HL-60 (cell line): ENCODE data around the gene CALM1.

ENCODE experiments used
- GABPA ChIP-seq: IDR thresholded peaks from 2 replicates; pipeline ENCODE4 v1.6.1; 2012; ENCODE audit warnings: low read depth
- SPI1 ChIP-seq: IDR thresholded peaks from 2 replicates; pipeline ENCODE4 v1.6.1; 2012; ENCODE audit warnings: low read depth, mild to moderate bottlenecking, borderline replicate concordance
- TF ChIP-seq, protein P1 (sequence below): IDR thresholded peaks from one replicate; pipeline ENCODE4 v1.5.1; 2011; ENCODE audit warnings: low read length, control low read depth, inconsistent platforms; ENCODE audit not compliant: insufficient read depth
- TF ChIP-seq, protein P2 (sequence below): IDR thresholded peaks from 2 replicates; pipeline ENCODE4 v1.6.1; 2012; ENCODE audit warnings: low read depth; ENCODE audit not compliant: insufficient replicate concordance

GRCh38 chr14:90409209-90409730, 12.4 kb downstream of the CALM1 start:
- TF ChIP-seq, protein P1, sequence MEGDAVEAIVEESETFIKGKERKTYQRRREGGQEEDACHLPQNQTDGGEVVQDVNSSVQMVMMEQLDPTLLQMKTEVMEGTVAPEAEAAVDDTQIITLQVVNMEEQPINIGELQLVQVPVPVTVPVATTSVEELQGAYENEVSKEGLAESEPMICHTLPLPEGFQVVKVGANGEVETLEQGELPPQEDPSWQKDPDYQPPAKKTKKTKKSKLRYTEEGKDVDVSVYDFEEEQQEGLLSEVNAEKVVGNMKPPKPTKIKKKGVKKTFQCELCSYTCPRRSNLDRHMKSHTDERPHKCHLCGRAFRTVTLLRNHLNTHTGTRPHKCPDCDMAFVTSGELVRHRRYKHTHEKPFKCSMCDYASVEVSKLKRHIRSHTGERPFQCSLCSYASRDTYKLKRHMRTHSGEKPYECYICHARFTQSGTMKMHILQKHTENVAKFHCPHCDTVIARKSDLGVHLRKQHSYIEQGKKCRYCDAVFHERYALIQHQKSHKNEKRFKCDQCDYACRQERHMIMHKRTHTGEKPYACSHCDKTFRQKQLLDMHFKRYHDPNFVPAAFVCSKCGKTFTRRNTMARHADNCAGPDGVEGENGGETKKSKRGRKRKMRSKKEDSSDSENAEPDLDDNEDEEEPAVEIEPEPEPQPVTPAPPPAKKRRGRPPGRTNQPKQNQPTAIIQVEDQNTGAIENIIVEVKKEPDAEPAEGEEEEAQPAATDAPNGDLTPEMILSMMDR, result no peak
- TF ChIP-seq, protein P2, sequence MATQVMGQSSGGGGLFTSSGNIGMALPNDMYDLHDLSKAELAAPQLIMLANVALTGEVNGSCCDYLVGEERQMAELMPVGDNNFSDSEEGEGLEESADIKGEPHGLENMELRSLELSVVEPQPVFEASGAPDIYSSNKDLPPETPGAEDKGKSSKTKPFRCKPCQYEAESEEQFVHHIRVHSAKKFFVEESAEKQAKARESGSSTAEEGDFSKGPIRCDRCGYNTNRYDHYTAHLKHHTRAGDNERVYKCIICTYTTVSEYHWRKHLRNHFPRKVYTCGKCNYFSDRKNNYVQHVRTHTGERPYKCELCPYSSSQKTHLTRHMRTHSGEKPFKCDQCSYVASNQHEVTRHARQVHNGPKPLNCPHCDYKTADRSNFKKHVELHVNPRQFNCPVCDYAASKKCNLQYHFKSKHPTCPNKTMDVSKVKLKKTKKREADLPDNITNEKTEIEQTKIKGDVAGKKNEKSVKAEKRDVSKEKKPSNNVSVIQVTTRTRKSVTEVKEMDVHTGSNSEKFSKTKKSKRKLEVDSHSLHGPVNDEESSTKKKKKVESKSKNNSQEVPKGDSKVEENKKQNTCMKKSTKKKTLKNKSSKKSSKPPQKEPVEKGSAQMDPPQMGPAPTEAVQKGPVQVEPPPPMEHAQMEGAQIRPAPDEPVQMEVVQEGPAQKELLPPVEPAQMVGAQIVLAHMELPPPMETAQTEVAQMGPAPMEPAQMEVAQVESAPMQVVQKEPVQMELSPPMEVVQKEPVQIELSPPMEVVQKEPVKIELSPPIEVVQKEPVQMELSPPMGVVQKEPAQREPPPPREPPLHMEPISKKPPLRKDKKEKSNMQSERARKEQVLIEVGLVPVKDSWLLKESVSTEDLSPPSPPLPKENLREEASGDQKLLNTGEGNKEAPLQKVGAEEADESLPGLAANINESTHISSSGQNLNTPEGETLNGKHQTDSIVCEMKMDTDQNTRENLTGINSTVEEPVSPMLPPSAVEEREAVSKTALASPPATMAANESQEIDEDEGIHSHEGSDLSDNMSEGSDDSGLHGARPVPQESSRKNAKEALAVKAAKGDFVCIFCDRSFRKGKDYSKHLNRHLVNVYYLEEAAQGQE, result no peak
- TF ChIP-seq SPI1 (no peak), GABPA (no peak)
